SK-N-SH (cell line): Measurements from ENCODE around the gene DCUN1D2.

Experiments
- EP300 ChIP-seq, 2 experiments: IDR thresholded peaks; 2 replicates each; pipeline versions ENCODE4 v1.4.0 to v1.6.1; 2012; ENCODE audit warnings: borderline replicate concordance in 1 of 2, low read depth in 1 of 2, low read length in 1 of 2
- GABPA ChIP-seq: IDR thresholded peaks from 2 replicates; pipeline ENCODE4 v1.4.0; 2012; ENCODE audit warnings: low read depth, mild to moderate bottlenecking
- POLR2AphosphoS5 ChIP-seq: IDR thresholded peaks from 2 replicates; pipeline ENCODE4 v1.6.1; 2012; ENCODE audit warnings: low read depth, low read length
- RAD21 ChIP-seq: IDR thresholded peaks from 2 replicates; pipeline ENCODE4 v1.6.1; 2012; ENCODE audit warnings: mild to moderate bottlenecking, low read length
- RCOR1 ChIP-seq: fragments of 150-350 bp; IDR thresholded peaks from 2 replicates; pipeline ENCODE4 v1.6.1; 2017; ENCODE audit warnings: antibody characterized with exemption, low read length
- SMC3 ChIP-seq: IDR thresholded peaks from 2 replicates; pipeline ENCODE4 v1.6.1; 2012; ENCODE audit warnings: low read depth, low read length, improper control_type of control experiment
- TAF1 ChIP-seq: IDR thresholded peaks from 2 replicates; pipeline ENCODE4 v1.6.1; 2012; ENCODE audit warnings: low read depth, mild to moderate bottlenecking, low read length, moderate library complexity, borderline replicate concordance
- TCF12 ChIP-seq: IDR thresholded peaks from 2 replicates; pipeline ENCODE4 v1.4.0; 2012
- YY1 ChIP-seq: IDR thresholded peaks from 2 replicates; pipeline ENCODE4 v1.4.0; 2012; ENCODE audit warnings: low read depth, mild to moderate bottlenecking
- TF ChIP-seq, protein P1 (sequence below): fragments of 200-600 bp; sonication (generic); IDR thresholded peaks from 2 replicates; pipeline ENCODE4 v1.6.1; 2017; ENCODE audit warnings: antibody characterized with exemption, mild to moderate bottlenecking, moderate library complexity
- TF ChIP-seq, protein P2 (sequence below): fragments of 150-350 bp; IDR thresholded peaks from 2 replicates; pipeline ENCODE4 v1.6.1; 2017; ENCODE audit warnings: antibody characterized with exemption, low read length, low read depth, borderline replicate concordance
- TF ChIP-seq, protein P3 (sequence below): IDR thresholded peaks from 2 replicates; pipeline ENCODE4 v1.4.0; 2012; ENCODE audit warnings: low read depth

DNA sequence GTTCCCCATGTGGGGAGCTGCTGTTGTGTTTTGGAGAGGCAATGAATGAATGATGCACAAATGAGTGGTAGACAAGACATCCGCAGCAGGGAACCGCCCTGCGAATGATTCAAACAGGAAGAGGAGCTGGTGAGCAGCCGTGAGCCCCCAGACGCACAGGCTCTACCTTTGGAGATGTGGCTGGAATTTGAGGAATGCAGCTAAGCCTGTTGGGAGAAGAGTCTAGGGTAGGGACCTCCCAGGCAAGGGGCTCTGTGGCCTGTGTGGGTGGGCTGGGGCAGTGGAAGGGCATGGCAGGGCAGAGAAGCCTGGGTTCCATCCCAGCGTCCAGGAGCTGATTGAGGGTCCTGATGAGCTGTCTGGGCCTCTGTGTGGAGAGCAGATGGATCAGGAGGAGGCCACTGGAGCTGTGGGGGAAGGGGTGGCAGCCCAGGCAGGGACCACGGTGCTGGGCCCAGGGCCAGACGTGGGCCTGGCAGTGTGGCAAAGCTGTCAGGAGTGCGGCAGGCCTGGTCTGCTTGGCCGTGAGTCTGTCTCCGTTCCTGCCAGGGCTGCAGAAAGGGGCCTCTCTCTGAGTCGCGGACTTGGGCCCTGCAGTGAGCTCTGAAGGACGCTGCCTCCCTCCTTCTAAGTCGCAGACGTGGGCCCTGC lies 41.8 kb upstream of the DCUN1D2 start:
- TF ChIP-seq, protein P1, sequence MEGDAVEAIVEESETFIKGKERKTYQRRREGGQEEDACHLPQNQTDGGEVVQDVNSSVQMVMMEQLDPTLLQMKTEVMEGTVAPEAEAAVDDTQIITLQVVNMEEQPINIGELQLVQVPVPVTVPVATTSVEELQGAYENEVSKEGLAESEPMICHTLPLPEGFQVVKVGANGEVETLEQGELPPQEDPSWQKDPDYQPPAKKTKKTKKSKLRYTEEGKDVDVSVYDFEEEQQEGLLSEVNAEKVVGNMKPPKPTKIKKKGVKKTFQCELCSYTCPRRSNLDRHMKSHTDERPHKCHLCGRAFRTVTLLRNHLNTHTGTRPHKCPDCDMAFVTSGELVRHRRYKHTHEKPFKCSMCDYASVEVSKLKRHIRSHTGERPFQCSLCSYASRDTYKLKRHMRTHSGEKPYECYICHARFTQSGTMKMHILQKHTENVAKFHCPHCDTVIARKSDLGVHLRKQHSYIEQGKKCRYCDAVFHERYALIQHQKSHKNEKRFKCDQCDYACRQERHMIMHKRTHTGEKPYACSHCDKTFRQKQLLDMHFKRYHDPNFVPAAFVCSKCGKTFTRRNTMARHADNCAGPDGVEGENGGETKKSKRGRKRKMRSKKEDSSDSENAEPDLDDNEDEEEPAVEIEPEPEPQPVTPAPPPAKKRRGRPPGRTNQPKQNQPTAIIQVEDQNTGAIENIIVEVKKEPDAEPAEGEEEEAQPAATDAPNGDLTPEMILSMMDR, result no peak
- no peak for TF ChIP-seq SMC3
- no peak for TF ChIP-seq POLR2AphosphoS5
- TF ChIP-seq, protein P2, sequence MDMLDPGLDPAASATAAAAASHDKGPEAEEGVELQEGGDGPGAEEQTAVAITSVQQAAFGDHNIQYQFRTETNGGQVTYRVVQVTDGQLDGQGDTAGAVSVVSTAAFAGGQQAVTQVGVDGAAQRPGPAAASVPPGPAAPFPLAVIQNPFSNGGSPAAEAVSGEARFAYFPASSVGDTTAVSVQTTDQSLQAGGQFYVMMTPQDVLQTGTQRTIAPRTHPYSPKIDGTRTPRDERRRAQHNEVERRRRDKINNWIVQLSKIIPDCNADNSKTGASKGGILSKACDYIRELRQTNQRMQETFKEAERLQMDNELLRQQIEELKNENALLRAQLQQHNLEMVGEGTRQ, result no peak
- no peak for TF ChIP-seq YY1
- no peak for TF ChIP-seq RAD21
- TF ChIP-seq, protein P3, sequence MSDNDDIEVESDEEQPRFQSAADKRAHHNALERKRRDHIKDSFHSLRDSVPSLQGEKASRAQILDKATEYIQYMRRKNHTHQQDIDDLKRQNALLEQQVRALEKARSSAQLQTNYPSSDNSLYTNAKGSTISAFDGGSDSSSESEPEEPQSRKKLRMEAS, result no peak
- no peak for TF ChIP-seq TAF1
- no peak for TF ChIP-seq EP300 (IDR thresholded peaks at IDR 0.05; ENCODE audit: borderline replicate concordance in 1 of 2, low read depth in 1 of 2, low read length in 1 of 2)
- TF ChIP-seq TCF12, result no peak
- TF ChIP-seq RCOR1, result no peak
- TF ChIP-seq GABPA, result no peak
